ENCODE data around the gene AK8. TPM values are rescaled to one million over a fixed set of nuclear protein-coding genes. Genes with fewer than 3 reads are reported as not detected.
A peak's percentile ranks its signal among the peaks of the same experiment; 100 is the strongest.

The AK8 gene
- total and polyA plus RNA-seq, 3 donors from 2014 or later = 15.0 to 54.8 (median 15.1) TPM

- H3K4me1 ChIP-seq = peaks cover 13% of the 10 kb centered on the region
- DNase-seq = no peak
- H3K9me3 ChIP-seq = no peaks in the 10 kb centered on the region
- intact Hi-C loops (cut with DNase I; ENCODE audit: low total_unique reads) = no loop called here
- peak overlapping the region in 1 of 2 donors; percentile 12 for H3K27ac ChIP-seq
- no peaks in the 10 kb centered on the region for H3K27me3 ChIP-seq
- H3K36me3 ChIP-seq (ENCODE audit: low read depth, missing control alignments) = no peaks in the 10 kb centered on the region
- H3K4me3 ChIP-seq = no peak overlapping the region
- 83 to 87% methylated on average over 8 to 12 of the region's 12 CpGs for WGBS, 2 donors
- TF ChIP-seq CTCF (IDR thresholded peaks at IDR 0.05) (no peak), POLR2A (IDR thresholded peaks at IDR 0.05) (no peak)
Measured at GRCh38 chr9:132905726-132906125, 27.6 kb upstream of the AK8 start.

GRCh38 chr9:132903574-132904492 is 25.7 kb upstream of the AK8 start:
- Histone ChIP-seq H3K4me1 (peaks cover 13% of the 10 kb centered on the region), H3K36me3 (ENCODE audit: low read depth, missing control alignments) (no peaks in the 10 kb centered on the region), H3K4me3 (no peak overlapping the region), H3K27ac (peak overlapping the region in 1 of 2 donors; percentile 42), H3K9me3 (no peaks in the 10 kb centered on the region), H3K27me3 (no peaks in the 10 kb centered on the region)
- WGBS, 2 donors = 61 to 64% methylated on average over 13 of the region's 13 CpGs
- peak; percentile 71 for DNase-seq
- intact Hi-C loops (cut with DNase I; ENCODE audit: low total_unique reads) = no loop called here
- TF ChIP-seq POLR2A (IDR thresholded peaks at IDR 0.05) = no peak
- no peak for TF ChIP-seq CTCF (IDR thresholded peaks at IDR 0.05)

GRCh38 chr9:132901858-132902831 is 24.1 kb upstream of the AK8 start:
- intact Hi-C loops (cut with DNase I; ENCODE audit: low total_unique reads) = no loop called here
- Histone ChIP-seq H3K9me3 (no peaks in the 10 kb centered on the region), H3K27me3 (no peaks in the 10 kb centered on the region), H3K4me1 (peaks cover 17% of the 10 kb centered on the region), H3K36me3 (ENCODE audit: low read depth, missing control alignments) (no peaks in the 10 kb centered on the region), H3K4me3 (no peak overlapping the region), H3K27ac (no peak overlapping the region)
- WGBS, 2 donors = 34 to 37% methylated on average over 11 of the region's 11 CpGs
- DNase-seq = peak; percentile 83
- TF ChIP-seq POLR2A (IDR thresholded peaks at IDR 0.05) (no peak), CTCF (IDR thresholded peaks at IDR 0.05) (peak; percentile 93 to 97 (median 94))

- Histone ChIP-seq H3K27ac (no peak overlapping the region), H3K4me3 (no peak overlapping the region), H3K36me3 (ENCODE audit: low read depth, missing control alignments) (no peaks in the 10 kb centered on the region), H3K9me3 (no peaks in the 10 kb centered on the region), H3K27me3 (no peaks in the 10 kb centered on the region), H3K4me1 (peaks cover 23% of the 10 kb centered on the region)
- intact Hi-C loops (cut with DNase I; ENCODE audit: low total_unique reads) = no loop called here
- WGBS, 2 donors = 96 to 99% methylated on average over 7 of the region's 7 CpGs
- TF ChIP-seq POLR2A (IDR thresholded peaks at IDR 0.05) (no peak), CTCF (IDR thresholded peaks at IDR 0.05) (no peak)
- no peak for DNase-seq
Measured at GRCh38 chr9:132898051-132898450, 20.0 kb upstream of the AK8 start.
